ENCODE results near the gene PIAS1. TPM values are rescaled to one million over a fixed set of nuclear protein-coding genes. Genes with fewer than 3 reads are reported as not detected.
A peak's percentile ranks its signal among the peaks of the same experiment; 100 is the strongest.

The PIAS1 gene
- total and polyA plus RNA-seq, 8 donors, result 10.6 to 29.0 (median 17.6) TPM

GRCh38 chr15:68148039-68148438 lies 93.9 kb downstream of the PIAS1 start:
- TF ChIP-seq, protein P1, sequence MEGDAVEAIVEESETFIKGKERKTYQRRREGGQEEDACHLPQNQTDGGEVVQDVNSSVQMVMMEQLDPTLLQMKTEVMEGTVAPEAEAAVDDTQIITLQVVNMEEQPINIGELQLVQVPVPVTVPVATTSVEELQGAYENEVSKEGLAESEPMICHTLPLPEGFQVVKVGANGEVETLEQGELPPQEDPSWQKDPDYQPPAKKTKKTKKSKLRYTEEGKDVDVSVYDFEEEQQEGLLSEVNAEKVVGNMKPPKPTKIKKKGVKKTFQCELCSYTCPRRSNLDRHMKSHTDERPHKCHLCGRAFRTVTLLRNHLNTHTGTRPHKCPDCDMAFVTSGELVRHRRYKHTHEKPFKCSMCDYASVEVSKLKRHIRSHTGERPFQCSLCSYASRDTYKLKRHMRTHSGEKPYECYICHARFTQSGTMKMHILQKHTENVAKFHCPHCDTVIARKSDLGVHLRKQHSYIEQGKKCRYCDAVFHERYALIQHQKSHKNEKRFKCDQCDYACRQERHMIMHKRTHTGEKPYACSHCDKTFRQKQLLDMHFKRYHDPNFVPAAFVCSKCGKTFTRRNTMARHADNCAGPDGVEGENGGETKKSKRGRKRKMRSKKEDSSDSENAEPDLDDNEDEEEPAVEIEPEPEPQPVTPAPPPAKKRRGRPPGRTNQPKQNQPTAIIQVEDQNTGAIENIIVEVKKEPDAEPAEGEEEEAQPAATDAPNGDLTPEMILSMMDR (IDR thresholded peaks at IDR 0.05), result no peak
- Histone ChIP-seq H3K4me1 (no peaks in the 10 kb centered on the region), H3K4me3 (no peak overlapping the region), H3K36me3 (peaks cover 0 to 4% (median 0%) of the 10 kb centered on the region in 3 donors), H3K27ac (no peak overlapping the region), H3K9me3 (no peaks in the 10 kb centered on the region), H3K27me3 (no peaks in the 10 kb centered on the region)
- FAIRE-seq, result no peak
- intact Hi-C loops (cut with DNase I), result no loop called here
- no peak for DNase-seq
- no peak for ATAC-seq
- WGBS, 2 donors, result 92% methylated on average over 1 of the region's 1 CpG

DNA sequence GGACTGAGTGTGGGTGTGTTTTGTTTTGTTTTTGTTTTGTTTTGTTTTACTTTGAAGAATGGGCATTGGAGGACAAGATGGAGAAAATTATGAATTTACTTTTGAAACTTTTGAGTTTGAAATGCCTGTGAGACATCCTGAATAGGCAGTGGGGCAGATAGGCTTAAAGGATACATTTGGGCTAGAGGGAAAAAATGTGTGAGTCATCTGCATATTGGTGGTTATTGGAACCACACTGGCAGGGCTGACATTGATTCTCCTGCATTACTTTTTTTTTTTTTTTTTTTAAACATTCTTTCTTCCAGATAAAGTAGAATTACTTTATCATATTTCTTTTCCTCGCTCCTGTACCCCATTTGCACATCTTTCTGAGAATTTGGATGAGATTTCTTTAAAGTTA lies 94.9 kb downstream of the PIAS1 start:
- Histone ChIP-seq H3K4me1 (no peaks in the 10 kb centered on the region), H3K27me3 (no peaks in the 10 kb centered on the region), H3K4me3 (no peak overlapping the region), H3K27ac (no peak overlapping the region), H3K36me3 (peaks cover 0 to 11% (median 0%) of the 10 kb centered on the region in 3 donors), H3K9me3 (no peaks in the 10 kb centered on the region)
- peak in 1 of 4 donors; percentile 20 for ATAC-seq
- FAIRE-seq, result no peak
- 92 to 100% methylated on average over 1 of the region's 1 CpG for WGBS, 2 donors
- TF ChIP-seq, protein P1 (IDR thresholded peaks at IDR 0.05), result no peak
- no peak for DNase-seq
- intact Hi-C loops (cut with DNase I), result no loop called here

DNA sequence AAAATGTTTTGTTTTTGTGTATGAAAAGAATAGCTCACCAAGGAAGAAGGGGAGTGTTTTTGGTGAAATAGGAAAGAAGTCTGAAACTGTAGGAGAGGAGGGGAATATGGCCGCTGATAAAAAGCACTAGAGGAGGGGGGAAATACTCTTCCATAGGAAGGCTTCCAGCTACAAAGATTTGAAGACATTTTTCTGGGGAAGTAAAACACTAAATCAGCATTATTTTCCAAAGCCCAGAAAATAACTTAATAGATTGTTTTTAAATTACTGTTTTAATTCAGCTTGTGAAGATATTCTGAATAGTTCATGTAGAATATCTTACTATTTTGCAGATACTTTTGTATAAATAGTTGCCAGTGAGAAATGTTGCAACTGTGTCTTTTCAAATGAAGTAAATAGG lies 96.1 kb downstream of the PIAS1 start:
- WGBS, 2 donors, result 75 to 88% methylated on average over 1 of the region's 1 CpG
- no peak for ATAC-seq
- DNase-seq, result no peak
- Histone ChIP-seq H3K9me3 (no peaks in the 10 kb centered on the region), H3K36me3 (peaks cover 0 to 11% (median 0%) of the 10 kb centered on the region in 3 donors), H3K4me1 (peaks cover 0 to under 1% (median 0%) of the 10 kb centered on the region in 3 donors), H3K4me3 (no peak overlapping the region), H3K27me3 (no peaks in the 10 kb centered on the region), H3K27ac (no peak overlapping the region)
- intact Hi-C loops (cut with DNase I), result loop anchor here in 2 of 3 donors (5.0 to 10.0 kb wide), 2 partner anchors 285 to 288 kb away; no protein-coding TSS in a partner anchor
- FAIRE-seq, result no peak
- TF ChIP-seq, protein P1 (IDR thresholded peaks at IDR 0.05), result no peak

GRCh38 chr15:68151277-68151676 lies 97.2 kb downstream of the PIAS1 start:
- H3K4me1 ChIP-seq, result peaks cover 0 to 4% (median 0%) of the 10 kb centered on the region in 3 donors
- H3K27me3 ChIP-seq, result no peaks in the 10 kb centered on the region
- intact Hi-C loops (cut with DNase I), result loop anchor here in 2 of 3 donors (5.0 to 10.0 kb wide), 2 partner anchors 286 to 289 kb away; no protein-coding TSS in a partner anchor
- peaks cover 0 to 11% (median 0%) of the 10 kb centered on the region in 3 donors for H3K36me3 ChIP-seq
- no peak for ATAC-seq
- no peak overlapping the region for H3K4me3 ChIP-seq
- no peak overlapping the region for H3K27ac ChIP-seq
- 100% methylated on average over 1 of the region's 1 CpG for WGBS, 2 donors
- FAIRE-seq, result no peak
- H3K9me3 ChIP-seq, result no peaks in the 10 kb centered on the region
- no peak for DNase-seq
- TF ChIP-seq, protein P1 (IDR thresholded peaks at IDR 0.05), result no peak

DNA sequence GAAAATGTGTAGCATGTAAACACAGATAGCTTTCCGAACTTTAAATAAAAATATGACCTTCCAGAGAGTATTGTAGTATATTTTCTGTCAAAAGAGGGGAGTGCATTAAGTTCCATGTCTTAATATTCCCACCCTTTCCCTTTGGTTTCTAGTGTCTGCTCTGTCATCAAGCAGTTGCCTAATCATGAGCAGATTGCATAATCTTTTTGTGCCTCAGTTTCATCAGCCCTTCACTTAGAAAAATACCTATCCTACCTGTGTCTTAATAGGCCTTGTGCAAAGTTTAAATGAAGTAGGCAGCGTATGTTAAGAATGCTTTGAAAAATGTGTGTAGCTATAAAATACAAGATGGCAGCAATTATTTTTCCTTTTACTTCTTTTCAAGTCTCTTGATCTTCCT lies 98.2 kb downstream of the PIAS1 start:
- H3K4me1 ChIP-seq, result peaks cover 0 to 4% (median 0%) of the 10 kb centered on the region in 3 donors
- H3K27ac ChIP-seq, result no peak overlapping the region
- 93 to 98% methylated on average over 2 of the region's 2 CpGs for WGBS, 2 donors
- DNase-seq, result no peak
- H3K36me3 ChIP-seq, result peaks cover 0 to 7% (median 0%) of the 10 kb centered on the region in 3 donors
- TF ChIP-seq, protein P1 (IDR thresholded peaks at IDR 0.05), result no peak
- intact Hi-C loops (cut with DNase I), result loop anchor here in 2 of 3 donors (5.0 to 10.0 kb wide), 2 partner anchors 288 to 290 kb away; no protein-coding TSS in a partner anchor
- H3K4me3 ChIP-seq, result no peak overlapping the region
- no peak for ATAC-seq
- no peak for FAIRE-seq
- no peaks in the 10 kb centered on the region for H3K9me3 ChIP-seq
- no peaks in the 10 kb centered on the region for H3K27me3 ChIP-seq
